HG03457 (cell line): Measurements from ENCODE around the gene RAP1GDS1.
"Not testable (repeated sequence)": the region's sequence is repeated elsewhere in the genome, so short reads cannot be mapped to it uniquely, and the experiment has no call there.

ENCODE experiments used
- ATAC-seq: cut with Tn5 transposase; IDR thresholded peaks from one replicate; pipeline ENCODE4 v1.9.1; 2021; ENCODE audit warnings: moderate number of reproducible peaks; ENCODE audit not compliant: unreplicated experiment

RAP1GDS1 gene

GRCh38 chr4:98476891-98477290, 215.7 kb downstream of the RAP1GDS1 start:
- ATAC-seq, result no peak

DNA sequence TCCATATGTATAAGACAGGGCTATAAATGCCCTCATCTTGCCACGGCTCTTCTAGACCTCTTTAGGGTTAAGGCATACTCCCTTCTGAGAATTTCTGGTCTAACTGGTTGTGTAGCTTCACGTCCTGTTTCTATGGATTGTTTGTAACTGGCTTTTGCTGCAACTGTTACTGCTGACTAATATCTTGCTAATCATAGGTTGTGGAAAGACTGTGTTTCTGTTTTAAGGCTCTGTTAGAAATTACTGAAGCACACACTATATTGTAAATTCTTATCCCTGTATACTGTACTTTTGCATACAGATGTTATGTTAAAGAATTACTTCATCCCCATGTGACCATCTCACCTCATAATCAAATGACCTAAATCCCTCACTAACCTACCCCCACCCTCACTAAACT, 218.4 kb downstream of the RAP1GDS1 start:
- not testable (repeated sequence) for ATAC-seq

DNA sequence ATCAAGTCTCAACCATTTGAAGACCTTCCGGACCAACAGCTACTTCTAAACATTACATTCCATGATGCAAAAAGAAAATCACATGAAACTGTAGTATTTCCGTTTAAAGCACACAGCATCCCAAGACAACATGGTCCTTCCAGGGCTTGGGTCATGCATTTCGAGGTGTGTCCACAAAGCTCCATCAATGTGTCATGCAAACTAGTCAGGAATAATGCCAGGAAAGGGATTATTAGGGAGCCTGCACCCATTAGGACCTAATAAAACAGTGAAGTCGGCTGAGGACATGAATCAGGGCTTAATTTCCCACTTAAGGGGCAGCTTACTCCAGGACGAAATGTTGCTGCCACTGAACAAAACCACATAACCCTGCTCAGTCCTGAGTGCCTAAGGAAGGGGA, 219.4 kb downstream of the RAP1GDS1 start:
- no peak for ATAC-seq

DNA sequence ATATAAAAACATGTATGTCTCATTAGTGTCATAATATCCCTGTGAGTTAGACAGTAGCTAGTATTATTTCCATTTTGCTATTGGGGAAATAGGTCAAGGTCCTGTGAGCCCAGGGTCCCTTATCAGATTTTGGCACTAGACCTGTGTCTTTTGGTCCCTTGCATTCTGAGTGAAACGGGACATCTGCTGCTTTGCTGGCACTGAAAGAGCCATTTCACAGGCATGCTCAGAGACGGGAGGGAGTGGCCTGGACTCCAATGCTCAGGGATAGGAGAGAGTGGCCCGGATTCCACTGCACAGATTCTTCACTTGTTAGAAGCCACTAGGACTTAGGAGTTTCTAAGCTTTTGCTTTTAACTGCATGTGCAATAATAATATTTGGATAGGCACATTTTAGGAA, 220.0 kb downstream of the RAP1GDS1 start:
- ATAC-seq, result no peak

DNA sequence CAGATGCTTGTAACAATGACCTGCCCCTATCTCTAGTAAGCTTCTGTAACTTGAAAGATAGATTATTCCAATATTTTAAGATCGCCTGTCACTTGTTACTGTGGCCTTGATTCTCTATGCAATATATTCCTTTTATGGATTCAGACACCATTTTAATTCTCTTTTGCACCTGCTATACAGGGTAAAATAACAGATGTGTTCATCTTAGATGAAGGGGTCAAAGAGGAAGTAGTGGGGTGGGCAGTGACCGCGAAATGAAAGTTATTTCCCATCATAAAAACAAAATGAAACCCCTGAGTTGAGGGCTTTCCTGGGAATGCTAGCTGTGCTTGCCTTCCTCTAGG, 221.3 kb downstream of the RAP1GDS1 start:
- ATAC-seq, result peak; percentile 12

DNA sequence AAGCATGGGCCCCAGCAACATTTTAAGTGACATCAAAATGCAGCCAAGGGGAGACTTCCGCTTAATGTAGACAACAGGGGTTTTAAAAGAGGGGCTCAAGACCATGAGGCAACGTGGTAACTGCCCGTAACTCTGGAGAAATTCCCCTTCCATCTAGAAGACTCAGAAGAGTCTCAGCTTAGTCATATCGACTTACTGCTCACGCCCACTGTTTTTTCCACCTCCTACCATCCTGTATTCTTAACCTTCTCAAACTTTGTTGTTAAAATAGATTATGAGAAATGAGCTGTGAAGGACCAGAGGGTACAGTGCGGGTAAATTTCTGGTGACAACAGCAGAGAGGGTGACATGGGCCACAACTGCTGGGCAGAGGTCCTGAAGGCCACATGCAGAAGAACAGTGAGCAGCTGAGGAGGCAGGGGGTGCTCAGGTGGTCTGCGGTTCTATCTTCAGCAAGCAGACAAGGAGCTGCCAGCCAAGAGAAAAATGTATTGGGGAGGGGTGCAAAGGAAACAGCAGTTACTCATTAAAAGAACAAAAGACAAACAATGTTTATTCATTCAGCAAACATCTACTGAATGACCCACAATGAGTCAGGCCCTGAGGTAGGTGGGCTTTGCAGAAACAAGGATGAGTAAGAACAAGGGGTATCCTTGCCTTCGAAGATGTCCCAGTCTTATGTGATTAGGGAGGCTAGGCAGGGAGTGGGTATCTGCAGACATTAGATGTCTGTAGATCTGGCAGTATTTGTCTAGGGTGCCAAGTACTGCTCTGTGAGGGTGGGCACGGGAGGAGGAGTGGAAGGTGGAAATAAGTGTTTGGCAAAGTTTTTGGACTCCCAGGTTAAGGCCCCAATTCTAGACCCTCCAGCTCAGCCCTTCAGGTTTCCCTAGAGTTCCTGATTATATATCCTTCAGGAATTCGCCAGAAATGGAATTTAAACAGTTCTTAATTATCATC, 221.9 kb downstream of the RAP1GDS1 start:
- peak; percentile 95 for ATAC-seq

DNA sequence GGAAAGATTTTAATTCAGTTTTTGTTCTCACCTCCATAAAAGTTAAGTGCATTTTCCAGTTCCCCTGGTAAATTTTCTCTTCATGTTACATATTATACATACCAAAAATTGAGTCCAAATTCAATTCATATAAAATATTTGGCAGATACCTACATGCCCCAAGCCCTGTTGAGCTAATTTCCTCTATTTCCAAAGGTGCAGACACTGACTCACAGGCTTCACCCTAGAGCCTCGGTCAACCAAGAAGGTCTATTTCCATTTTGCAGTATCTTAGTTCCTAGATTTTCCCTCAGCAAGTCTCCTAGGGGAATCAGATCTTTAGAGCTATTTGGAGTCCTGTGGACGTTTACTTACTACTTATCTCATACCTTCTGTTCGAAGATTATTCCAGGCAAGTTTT, 222.8 kb downstream of the RAP1GDS1 start:
- ATAC-seq, result no peak

- ATAC-seq, result no peak
These were observed 224.7 kb downstream of the RAP1GDS1 start for GRCh38 chr4:98485816-98486345.

GRCh38 chr4:98490251-98490650, 229.1 kb downstream of the RAP1GDS1 start:
- no peak for ATAC-seq

- ATAC-seq, result no peak
These were observed 230.8 kb downstream of the RAP1GDS1 start for GRCh38 chr4:98491899-98492559.

DNA sequence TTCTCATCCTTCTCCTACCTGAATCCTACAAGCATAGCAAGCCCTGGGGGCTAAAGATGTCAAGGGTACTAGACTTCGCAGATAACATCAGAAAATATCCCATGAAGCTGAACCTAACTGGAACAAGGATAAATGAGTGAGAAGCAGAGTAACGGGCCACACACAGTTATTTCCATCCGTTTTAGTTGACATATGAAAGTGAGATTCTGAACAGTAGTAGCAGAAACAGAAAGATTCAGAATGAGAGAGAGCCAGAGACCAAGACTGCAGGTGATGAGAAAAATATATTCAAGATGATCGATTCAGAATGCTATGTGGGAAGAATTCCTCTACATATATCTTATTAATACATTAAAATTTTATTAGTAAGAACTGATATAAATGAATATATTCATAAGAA, 232.1 kb downstream of the RAP1GDS1 start:
- no peak for ATAC-seq
